Testis (tissue), 3 donors: ENCODE measurements around the gene GADD45G. TPM values are rescaled to one million over a fixed set of nuclear protein-coding genes. Genes with fewer than 3 reads are reported as not detected.

Source experiments
- DNase-seq: peaks from one replicate; pipeline ENCODE4 v3.0.0-alpha.2; 2019
- H3K27ac ChIP-seq, 2 donors: fragments of 200-600 bp; sonication (generic); one replicate each; pipeline ENCODE4 v1.5.1; 2019
- H3K27me3 ChIP-seq: fragments of 200-600 bp; sonication (generic); one replicate; pipeline ENCODE4 v1.5.1; 2019
- H3K36me3 ChIP-seq: fragments of 200-600 bp; sonication (generic); one replicate; pipeline ENCODE4 v1.5.1; 2017; ENCODE audit warnings: low read depth; ENCODE audit errors: missing control alignments
- H3K4me1 ChIP-seq: fragments of 200-600 bp; sonication (generic); one replicate; pipeline ENCODE4 v1.5.1; 2019
- H3K4me3 ChIP-seq, 2 donors: fragments of 200-600 bp; sonication (generic); one replicate each; pipeline ENCODE4 v1.5.1; 2017 to 2019
- H3K9me3 ChIP-seq: fragments of 200-600 bp; sonication (generic); one replicate; pipeline ENCODE4 v1.5.1; 2017
- CTCF ChIP-seq, 3 experiments: fragments of 450-650 bp in 2 of 3; fragments of 200-600 bp in 1 of 3; sonication (generic) in 1 of 3; IDR thresholded peaks; one replicate each; pipeline ENCODE4 v1.5.1; 2016 to 2019; ENCODE audit warnings: antibody characterized with exemption in 3 of 3, mild to moderate bottlenecking in 2 of 3, moderate library complexity in 1 of 3
- POLR2A ChIP-seq: fragments of 450-650 bp; IDR thresholded peaks from one replicate; pipeline ENCODE4 v1.6.1; 2017; ENCODE audit warnings: antibody characterized with exemption, mild to moderate bottlenecking, moderate library complexity
- WGBS, 2 donors: methylation state at CpG; one replicate each; pipeline ENCODE4 v1.1.5; 2018; 5-methylcytosine and 5-hydroxymethylcytosine counted together
- intact Hi-C: fragments of 100-400 bp; cut with DNase I; formaldehyde crosslinking; loops from one replicate; pipeline ENCODE4 v1.15.1; 2023; ENCODE audit warnings: low total_unique reads
- polyA plus RNA-seq: library from polyadenylated mRNA; stranded (reverse); fragments of 350-450 nt; fragmentation: Illumina TruSeq; extraction: RNeasy Lipid Tissue Mini Kit (QIAGEN cat#74804); gene quantifications from one replicate; pipeline ENCODE4 v1.2.3, GENCODE V29; 2014; ENCODE audit warnings: low read depth, low replicate concordance; ENCODE audit not compliant: insufficient read depth
- total RNA-seq, 2 donors: library from RNA; depleted of rRNA; stranded (reverse); fragments of >200 nt; gene quantifications; one replicate each; pipeline ENCODE4 v1.2.3, GENCODE V29; 2016

GADD45G gene
- total and polyA plus RNA-seq, 3 donors from 2014 or later: 29.1 to 72.8 (median 66.1) TPM

- H3K27ac ChIP-seq: no peak overlapping the region
- peaks cover 21% of the 10 kb centered on the region for H3K4me1 ChIP-seq
- no peak overlapping the region for H3K4me3 ChIP-seq
- 97 to 100% methylated on average over 6 of the region's 6 CpGs for WGBS, 2 donors
- no peaks in the 10 kb centered on the region for H3K9me3 ChIP-seq
- TF ChIP-seq CTCF (IDR thresholded peaks at IDR 0.05): no peak
- TF ChIP-seq POLR2A: no peak
- intact Hi-C loops: no loop called here
- no peaks in the 10 kb centered on the region for H3K36me3 ChIP-seq
- no peaks in the 10 kb centered on the region for H3K27me3 ChIP-seq
- DNase-seq: no peak
These were observed 38.0 kb downstream of the GADD45G start for GRCh38 chr9:89642789-89643188.

- TF ChIP-seq POLR2A (no peak), CTCF (IDR thresholded peaks at IDR 0.05) (no peak)
- H3K4me3 ChIP-seq: no peak overlapping the region
- WGBS, 2 donors: 95 to 98% methylated on average over 8 of the region's 8 CpGs
- H3K27ac ChIP-seq: no peak overlapping the region
- no peaks in the 10 kb centered on the region for H3K4me1 ChIP-seq
- H3K27me3 ChIP-seq: no peaks in the 10 kb centered on the region
- no peaks in the 10 kb centered on the region for H3K36me3 ChIP-seq
- no peak for DNase-seq
- intact Hi-C loops: no loop called here
- H3K9me3 ChIP-seq: no peaks in the 10 kb centered on the region
These were observed 41.6 kb downstream of the GADD45G start for GRCh38 chr9:89646189-89646939.

- TF ChIP-seq CTCF (IDR thresholded peaks at IDR 0.05) (no peak), POLR2A (no peak)
- Histone ChIP-seq H3K27ac (no peak overlapping the region), H3K27me3 (no peaks in the 10 kb centered on the region), H3K36me3 (no peaks in the 10 kb centered on the region), H3K9me3 (no peaks in the 10 kb centered on the region), H3K4me1 (no peaks in the 10 kb centered on the region), H3K4me3 (no peak overlapping the region)
- intact Hi-C loops: no loop called here
- no peak for DNase-seq
- WGBS, 2 donors: 88% methylated on average over 15 of the region's 15 CpGs
These were observed 42.7 kb downstream of the GADD45G start for GRCh38 chr9:89647366-89648128.

GRCh38 chr9:89648247-89649000, 43.6 kb downstream of the GADD45G start:
- Histone ChIP-seq H3K27me3 (no peaks in the 10 kb centered on the region), H3K9me3 (no peaks in the 10 kb centered on the region), H3K4me3 (no peak overlapping the region), H3K27ac (no peak overlapping the region), H3K4me1 (no peaks in the 10 kb centered on the region), H3K36me3 (no peaks in the 10 kb centered on the region)
- WGBS, 2 donors: 79 to 80% methylated on average over 11 of the region's 11 CpGs
- TF ChIP-seq CTCF (IDR thresholded peaks at IDR 0.05) (no peak), POLR2A (no peak)
- no peak for DNase-seq
- intact Hi-C loops: no loop called here
